Measurements from ENCODE around the gene TIMP2. TPM values are rescaled to one million over a fixed set of nuclear protein-coding genes. Genes with fewer than 3 reads are reported as not detected.

The TIMP2 gene
- total RNA-seq, 4 donors from 2014 or later, result 52.9 to 133 (median 82.2) TPM

DNA sequence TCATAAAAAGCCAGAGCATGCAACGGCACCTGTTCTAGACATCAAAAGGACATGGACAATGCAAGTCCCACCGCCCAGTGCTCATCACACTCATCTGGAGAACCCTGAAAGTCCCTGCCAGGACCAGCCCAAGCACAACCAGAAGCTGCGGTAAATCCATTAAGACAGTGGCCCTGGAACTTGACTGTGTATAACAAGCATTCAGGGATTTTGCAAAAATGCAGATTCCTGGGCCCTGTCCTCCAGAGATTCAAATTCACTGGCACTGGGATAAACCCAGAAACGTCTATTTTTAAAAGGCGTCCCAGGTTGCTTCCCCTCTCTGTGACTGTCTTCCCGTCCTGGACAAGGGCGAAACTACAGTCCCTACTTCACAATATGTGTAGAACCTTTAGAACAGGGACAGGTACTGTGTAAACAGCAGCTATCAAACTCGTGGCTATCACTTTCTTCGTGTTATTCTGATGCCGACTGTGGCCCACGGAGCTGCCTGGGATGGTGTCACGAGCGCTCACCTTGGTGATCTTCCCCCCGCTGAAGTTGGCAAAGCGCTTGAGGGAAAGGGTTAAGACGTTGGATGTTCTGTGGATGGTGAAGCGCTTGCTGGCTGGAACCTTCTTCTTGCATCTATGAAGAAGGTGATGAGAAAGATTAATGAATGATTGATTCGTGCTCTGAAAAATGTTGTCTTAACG is 106.9 kb downstream of the TIMP2 start:
- no peaks in the 10 kb centered on the region for H3K9me3 ChIP-seq
- peaks cover 80 to 85% of the 10 kb centered on the region in 2 donors for H3K36me3 ChIP-seq

DNA sequence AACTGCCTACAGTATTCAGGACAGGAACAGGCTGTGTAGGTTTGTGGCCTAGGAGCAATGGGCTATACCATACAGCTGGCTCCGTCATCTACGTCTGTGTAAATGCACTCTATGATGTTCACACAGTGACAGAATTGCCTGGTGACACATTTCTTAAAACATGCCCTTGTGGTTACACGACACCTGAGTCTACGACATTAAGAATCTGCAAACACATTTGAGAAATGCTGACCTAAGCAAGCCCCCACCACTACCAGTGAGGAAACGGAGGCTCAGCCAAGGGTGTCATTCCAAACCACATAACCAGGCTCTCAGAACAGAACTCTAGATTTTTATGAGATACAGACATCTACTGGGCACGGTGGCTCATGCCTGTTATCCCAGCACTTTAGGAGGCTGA is 108.1 kb downstream of the TIMP2 start:
- intact Hi-C loops (cut with DNase I), result no loop called here
- 82 to 89% methylated on average over 6 of the region's 6 CpGs for WGBS, 2 donors
- H3K27ac ChIP-seq, result no peak overlapping the region
- H3K27me3 ChIP-seq, result no peaks in the 10 kb centered on the region
- no peaks in the 10 kb centered on the region for H3K4me1 ChIP-seq
- no peak for DNase-seq
- TF ChIP-seq, protein P1, sequence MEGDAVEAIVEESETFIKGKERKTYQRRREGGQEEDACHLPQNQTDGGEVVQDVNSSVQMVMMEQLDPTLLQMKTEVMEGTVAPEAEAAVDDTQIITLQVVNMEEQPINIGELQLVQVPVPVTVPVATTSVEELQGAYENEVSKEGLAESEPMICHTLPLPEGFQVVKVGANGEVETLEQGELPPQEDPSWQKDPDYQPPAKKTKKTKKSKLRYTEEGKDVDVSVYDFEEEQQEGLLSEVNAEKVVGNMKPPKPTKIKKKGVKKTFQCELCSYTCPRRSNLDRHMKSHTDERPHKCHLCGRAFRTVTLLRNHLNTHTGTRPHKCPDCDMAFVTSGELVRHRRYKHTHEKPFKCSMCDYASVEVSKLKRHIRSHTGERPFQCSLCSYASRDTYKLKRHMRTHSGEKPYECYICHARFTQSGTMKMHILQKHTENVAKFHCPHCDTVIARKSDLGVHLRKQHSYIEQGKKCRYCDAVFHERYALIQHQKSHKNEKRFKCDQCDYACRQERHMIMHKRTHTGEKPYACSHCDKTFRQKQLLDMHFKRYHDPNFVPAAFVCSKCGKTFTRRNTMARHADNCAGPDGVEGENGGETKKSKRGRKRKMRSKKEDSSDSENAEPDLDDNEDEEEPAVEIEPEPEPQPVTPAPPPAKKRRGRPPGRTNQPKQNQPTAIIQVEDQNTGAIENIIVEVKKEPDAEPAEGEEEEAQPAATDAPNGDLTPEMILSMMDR (IDR thresholded peaks at IDR 0.05), result no peak
- no peak for TF ChIP-seq POLR2A (IDR thresholded peaks at IDR 0.05)
- no peak overlapping the region for H3K4me3 ChIP-seq (replicated peaks in 1 of 3)
- peaks cover 84 to 87% of the 10 kb centered on the region in 2 donors for H3K36me3 ChIP-seq
- no peaks in the 10 kb centered on the region for H3K9me3 ChIP-seq

More for the DNA sequence above, 106.9 kb downstream of the TIMP2 start:
- intact Hi-C loops (cut with DNase I), result no loop called here
- H3K4me1 ChIP-seq, result no peaks in the 10 kb centered on the region
- WGBS, 2 donors, result 83 to 90% methylated on average over 19 of the region's 19 CpGs
- H3K4me3 ChIP-seq (replicated peaks in 1 of 3), result no peak overlapping the region
- no peak for DNase-seq
- TF ChIP-seq, protein P1 (IDR thresholded peaks at IDR 0.05), result no peak
- no peak for TF ChIP-seq POLR2A (IDR thresholded peaks at IDR 0.05)
- peak overlapping the region in 1 of 3 donors; percentile 70 for H3K27ac ChIP-seq
- H3K27me3 ChIP-seq, result no peaks in the 10 kb centered on the region

DNA sequence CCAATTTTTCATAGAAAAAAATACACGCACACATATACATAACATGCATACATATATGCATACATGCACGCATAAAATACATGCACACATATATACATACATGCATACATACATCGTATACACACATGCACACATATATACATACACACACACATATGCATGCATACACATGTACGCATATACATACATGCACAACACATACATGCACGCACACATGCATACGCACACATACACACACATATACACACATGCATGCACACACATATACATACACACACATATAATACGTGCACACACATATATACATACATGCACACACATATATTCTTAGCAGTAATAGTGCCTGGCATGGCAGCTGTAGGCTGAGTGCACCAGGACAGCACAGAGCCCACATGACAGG is 109.5 kb downstream of the TIMP2 start:
- 81 to 88% methylated on average over 7 of the region's 7 CpGs for WGBS, 2 donors

DNA sequence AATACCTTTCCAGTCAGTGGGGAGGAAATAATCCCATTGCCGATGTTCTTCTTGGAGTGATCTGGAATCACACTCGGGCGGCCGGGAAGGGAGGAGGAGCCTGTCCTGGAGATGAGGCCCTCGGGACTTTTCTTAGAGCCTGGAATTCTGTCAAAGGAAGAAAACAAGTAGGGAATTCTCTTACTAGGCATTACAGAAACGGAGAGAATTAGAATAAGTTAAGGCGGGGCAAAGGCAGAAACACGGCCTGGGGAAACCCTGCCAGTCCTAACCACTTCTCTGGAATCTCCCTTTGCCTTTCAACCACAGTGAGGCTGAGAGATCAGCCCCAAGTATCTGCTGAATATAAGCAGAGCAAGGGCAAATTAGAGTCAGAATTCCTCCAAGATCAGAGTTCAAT is 112.3 kb downstream of the TIMP2 start:
- DNase-seq, result no peak
- WGBS, 2 donors, result 67 to 69% methylated on average over 8 of the region's 8 CpGs
- Histone ChIP-seq H3K27me3 (no peaks in the 10 kb centered on the region), H3K4me1 (no peaks in the 10 kb centered on the region), H3K36me3 (peaks cover 55 to 78% of the 10 kb centered on the region in 2 donors), H3K4me3 (replicated peaks in 1 of 3) (no peak overlapping the region), H3K9me3 (no peaks in the 10 kb centered on the region), H3K27ac (peak overlapping the region in 1 of 3 donors; percentile 25)
- no peak for TF ChIP-seq POLR2A (IDR thresholded peaks at IDR 0.05)
- TF ChIP-seq, protein P1 (IDR thresholded peaks at IDR 0.05), result no peak
- intact Hi-C loops (cut with DNase I), result no loop called here

More for the DNA sequence above, 109.5 kb downstream of the TIMP2 start:
- Histone ChIP-seq H3K36me3 (peaks cover 84 to 89% of the 10 kb centered on the region in 2 donors), H3K4me1 (no peaks in the 10 kb centered on the region), H3K27ac (no peak overlapping the region), H3K4me3 (replicated peaks in 1 of 3) (no peak overlapping the region), H3K27me3 (no peaks in the 10 kb centered on the region), H3K9me3 (no peaks in the 10 kb centered on the region)
- intact Hi-C loops (cut with DNase I), result no loop called here
- no peak for TF ChIP-seq POLR2A (IDR thresholded peaks at IDR 0.05)
- TF ChIP-seq, protein P1 (IDR thresholded peaks at IDR 0.05), result no peak
- DNase-seq, result no peak

DNA sequence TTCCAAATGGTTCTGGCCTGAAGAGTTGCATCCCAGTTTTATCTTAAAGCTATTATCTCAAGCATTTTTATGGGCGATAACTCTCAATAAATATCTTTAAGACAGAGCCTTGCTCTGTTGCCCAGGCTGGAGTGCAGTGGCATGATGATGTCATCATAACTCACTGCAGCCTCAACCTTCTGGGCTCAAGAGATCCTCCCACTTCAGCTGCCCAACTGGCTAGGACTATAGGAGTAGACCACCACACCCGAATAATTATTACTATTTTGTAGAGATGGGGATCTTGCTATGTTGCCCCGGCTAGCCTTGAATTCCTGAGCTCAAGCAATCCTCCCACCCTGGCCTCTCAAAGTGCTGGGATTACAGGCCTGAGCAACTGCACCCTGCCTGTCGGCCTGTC is 117.0 kb downstream of the TIMP2 start:
- WGBS, 2 donors, result 92 to 98% methylated on average over 3 to 4 of the region's 4 CpGs
- TF ChIP-seq, protein P1 (IDR thresholded peaks at IDR 0.05), result no peak
- TF ChIP-seq POLR2A (IDR thresholded peaks at IDR 0.05), result no peak
- Histone ChIP-seq H3K9me3 (no peaks in the 10 kb centered on the region), H3K27me3 (no peaks in the 10 kb centered on the region), H3K27ac (no peak overlapping the region), H3K36me3 (peaks cover 49 to 72% of the 10 kb centered on the region in 2 donors), H3K4me1 (no peaks in the 10 kb centered on the region), H3K4me3 (replicated peaks in 1 of 3) (no peak overlapping the region)
- no peak for DNase-seq
- intact Hi-C loops (cut with DNase I), result no loop called here
